Stimulated activated CD4-positive, alpha-beta T cell treated with anti-CD3 and anti-CD28 coated beads, TNF-alpha, amount 100 ng/mL, for 4 hours (primary cell): Measurements from ENCODE around the gene PDCL2.
"Not testable (repeated sequence)": the region's sequence is repeated elsewhere in the genome, so short reads cannot be mapped to it uniquely, and the experiment has no call there.

Experiments used
- DNase-seq, 3 experiments: peaks; one replicate each; pipeline ENCODE4 v3.0.0-alpha.2; 2020; ENCODE audit warnings: low read depth in 3 of 3

Gene PDCL2

DNA sequence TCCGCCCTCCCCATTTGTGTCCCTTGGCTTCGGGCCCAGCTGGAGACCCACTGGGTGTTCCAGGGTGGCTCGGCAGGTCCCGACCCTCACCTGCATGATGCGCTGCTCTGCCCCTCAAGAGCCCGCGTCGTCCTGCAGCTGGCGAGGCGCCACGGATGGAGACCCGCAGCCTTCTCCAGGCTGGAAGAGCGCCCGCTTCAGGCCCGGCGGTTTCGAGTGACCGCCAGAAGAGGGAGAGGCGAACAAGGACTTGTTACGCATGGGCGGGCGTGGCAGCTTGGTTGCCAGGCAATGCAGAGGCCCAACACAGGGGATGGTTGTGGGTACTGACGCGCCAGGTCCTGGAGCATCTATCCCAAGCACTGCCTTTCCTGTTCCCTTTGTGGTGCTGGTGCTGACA lies at the start of gene PDCL2:
TSS of gene PDCL2 (minus strand) at position 232 of the 400 bp plus-strand sequence. CDS start at position 96, 136 bp downstream.
- DNase-seq = no peak

- DNase-seq = no peak
Measured at GRCh38 chr4:55637272-55637820, 45.3 kb upstream of the PDCL2 start.

DNA sequence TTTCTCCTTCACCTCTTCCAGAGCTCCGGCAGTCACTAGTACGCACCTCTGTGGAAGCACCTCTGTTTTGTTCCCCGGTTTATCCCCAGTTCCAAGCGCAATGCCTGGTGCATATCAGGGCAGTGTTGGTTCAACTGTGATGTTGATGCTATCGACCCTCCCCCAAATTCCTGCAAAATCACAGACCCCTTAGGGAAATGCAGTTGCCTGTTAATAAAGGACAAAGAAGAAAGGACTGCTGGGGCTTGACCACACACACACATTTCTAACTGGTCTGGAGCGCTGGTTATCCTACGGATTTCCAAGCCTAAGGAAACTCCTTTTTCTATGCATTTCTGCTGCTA lies 44.6 kb upstream of the PDCL2 start:
- no peak for DNase-seq

GRCh38 chr4:55635741-55636655 lies 44.0 kb upstream of the PDCL2 start, which contains the start of gene NMU:
TSS of gene NMU (minus strand) at chr4:55636298. CDS start at chr4:55636192, 106 bp downstream.
- no peak for DNase-seq

GRCh38 chr4:55635282-55635681 lies 43.2 kb upstream of the PDCL2 start:
- no peak for DNase-seq

GRCh38 chr4:55634417-55635128 lies 42.5 kb upstream of the PDCL2 start:
- DNase-seq = no peak

DNA sequence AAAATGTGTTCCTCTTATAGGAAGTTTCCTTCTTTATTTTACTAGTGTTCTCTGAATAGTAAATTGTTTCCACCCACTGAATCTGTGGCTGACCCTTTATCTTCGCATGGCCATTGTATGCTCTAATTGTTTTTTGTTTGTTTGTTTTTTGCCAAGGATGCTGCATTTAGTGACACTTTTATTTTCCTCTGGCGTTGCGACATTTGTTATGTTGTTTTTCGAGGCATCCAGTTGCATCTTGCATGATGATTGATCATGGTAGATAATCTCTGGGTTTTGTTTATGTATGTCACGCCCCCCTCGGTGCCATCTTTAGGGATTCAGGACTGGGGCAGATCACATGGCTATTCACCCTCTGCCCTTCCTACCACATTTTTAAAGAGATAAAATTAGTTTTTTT lies 41.9 kb upstream of the PDCL2 start:
- no peak for DNase-seq

DNA sequence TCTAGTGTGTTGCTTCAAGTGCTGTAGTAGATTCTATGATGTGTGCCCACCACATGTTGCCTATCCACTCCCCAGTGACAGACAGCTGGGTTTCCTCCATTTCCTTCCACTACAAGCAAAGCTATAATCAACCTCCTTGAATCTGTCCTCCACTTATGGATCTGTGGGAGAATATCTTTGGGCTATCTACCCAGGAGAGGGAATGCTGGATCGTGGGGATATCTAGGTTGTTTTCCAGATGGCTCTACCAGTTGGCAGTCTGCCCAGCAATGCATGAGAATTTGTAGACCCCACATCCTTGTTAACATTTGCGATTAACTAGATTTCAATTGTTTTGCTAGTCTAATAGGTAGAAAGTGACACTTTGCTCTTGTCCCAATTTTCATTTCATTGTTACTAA lies 33.8 kb upstream of the PDCL2 start:
- DNase-seq = no peak

- DNase-seq = not testable (repeated sequence)
Measured at GRCh38 chr4:55624063-55624462, 32.0 kb upstream of the PDCL2 start.

GRCh38 chr4:55618546-55619143 lies 26.6 kb upstream of the PDCL2 start:
- no peak for DNase-seq

GRCh38 chr4:55617587-55618197 lies 25.6 kb upstream of the PDCL2 start:
- no peak for DNase-seq

- no peak for DNase-seq
Measured at GRCh38 chr4:55615008-55615407, 23.0 kb upstream of the PDCL2 start.

GRCh38 chr4:55613621-55614020 lies 21.6 kb upstream of the PDCL2 start:
- no peak for DNase-seq

GRCh38 chr4:55612341-55612740 lies 20.3 kb upstream of the PDCL2 start:
- DNase-seq = no peak

- no peak for DNase-seq
Measured at GRCh38 chr4:55611358-55612059, 19.5 kb upstream of the PDCL2 start.

- no peak for DNase-seq
Measured at GRCh38 chr4:55610381-55610780, 18.3 kb upstream of the PDCL2 start.

GRCh38 chr4:55609393-55609866 lies 17.4 kb upstream of the PDCL2 start:
- no peak for DNase-seq

DNA sequence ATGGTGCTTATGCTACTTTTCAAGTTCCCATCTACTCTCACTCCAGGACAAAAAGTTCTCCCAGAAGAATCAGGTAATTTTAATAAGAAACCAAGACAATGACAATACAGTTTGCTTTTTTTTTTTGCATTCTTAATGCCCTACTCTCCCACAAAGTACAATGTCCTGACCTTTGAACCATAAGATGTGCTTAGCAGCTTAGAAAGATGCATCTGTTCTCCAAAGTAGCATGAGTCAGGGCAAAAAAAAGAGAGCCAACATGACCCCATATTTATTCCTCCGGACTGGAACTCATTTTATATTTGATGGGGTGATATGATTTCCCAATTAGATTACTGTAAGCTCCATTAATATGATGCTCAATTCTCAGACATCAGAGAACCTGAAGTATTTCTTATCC lies 16.5 kb upstream of the PDCL2 start:
- no peak for DNase-seq

DNA sequence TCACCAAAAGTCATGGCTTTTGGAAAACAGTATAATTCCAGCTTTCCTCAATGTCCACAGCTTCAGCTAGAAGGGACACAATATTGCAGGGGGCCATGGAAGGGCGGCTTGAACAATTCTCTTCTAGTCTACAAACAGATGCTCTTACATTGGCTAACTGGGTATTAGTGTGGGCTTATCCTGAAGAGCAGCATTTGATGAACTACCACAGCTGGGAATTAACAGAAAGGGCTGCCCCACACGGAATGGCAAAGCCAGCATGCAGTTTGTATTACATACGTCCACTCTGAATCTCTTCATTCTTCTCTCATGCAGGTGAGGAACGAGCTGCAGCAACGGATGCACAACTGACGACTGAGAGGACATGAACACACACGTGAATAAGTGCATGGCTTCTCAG lies 13.0 kb upstream of the PDCL2 start:
- no peak for DNase-seq

DNA sequence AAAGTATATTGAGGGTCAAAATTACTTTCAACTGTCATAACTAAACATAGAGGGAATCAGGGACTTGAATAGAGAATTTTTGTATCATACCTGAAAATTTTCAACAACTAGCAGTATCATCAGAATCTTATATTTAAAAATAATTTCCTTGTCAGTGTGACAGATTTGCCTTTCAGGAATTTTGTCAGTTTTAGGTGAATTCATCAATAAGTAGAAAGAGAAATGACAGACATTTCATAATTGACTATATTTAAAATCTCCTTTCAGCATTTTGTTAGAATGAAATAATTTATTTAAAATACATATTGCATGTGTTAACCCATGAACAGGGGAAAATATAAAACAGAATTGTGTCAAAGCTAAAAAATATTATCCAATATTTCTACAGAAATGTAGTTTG lies 8.6 kb upstream of the PDCL2 start:
- no peak for DNase-seq

GRCh38 chr4:55598641-55599040 lies 6.6 kb upstream of the PDCL2 start:
- DNase-seq = no peak
